HepG2 (cell line): Measurements from ENCODE around the gene MED15. TPM values are rescaled to one million over a fixed set of nuclear protein-coding genes. Genes with fewer than 3 reads are reported as not detected.
A peak's percentile ranks its signal among the peaks of the same experiment; 100 is the strongest.

Experiments used
- HOXA7 ChIP-seq: sonication (generic); formaldehyde crosslinking; IDR thresholded peaks from 2 replicates; pipeline ENCODE4 v1.8.1; 2022; ENCODE audit warnings: mild to moderate bottlenecking, missing genetic modification reagents, moderate library complexity
- HOXA9 ChIP-seq: sonication (generic); formaldehyde crosslinking; IDR thresholded peaks from 2 replicates; pipeline ENCODE4 v1.8.1; 2022; ENCODE audit warnings: missing genetic modification reagents, mild to moderate bottlenecking, moderate library complexity, borderline replicate concordance
- KAT8 ChIP-seq: IDR thresholded peaks from 2 replicates; pipeline ENCODE4 v1.6.1; 2016; ENCODE audit warnings: missing genetic modification reagents, missing compliant biosample characterization
- RORA ChIP-seq: sonication (generic); formaldehyde crosslinking; IDR thresholded peaks from 2 replicates; pipeline ENCODE4 v1.5.0; 2020; ENCODE audit warnings: mild to moderate bottlenecking, missing genetic modification reagents, moderate library complexity
- SNRNP70 ChIP-seq: fragments of 200-400 bp; formaldehyde crosslinking; IDR thresholded peaks from 2 replicates; pipeline ENCODE4 v1.6.1; 2017; ENCODE audit warnings: mild to moderate bottlenecking, low read depth, low read length, moderate library complexity
- polyA plus RNA-seq, 8 experiments: library from polyadenylated mRNA; depleted of rRNA in 3 of 8; stranded (reverse) in 7 of 8; unstranded in 1 of 8; fragments of >200 nt; fragmentation: Illumina TruSeq in 4 of 8; extraction: Trizol in 4 of 8; gene quantifications; 2 replicates each; pipeline versions ENCODE4 v1.2.1 to v1.2.3, GENCODE V29; 2011 to 2016; ENCODE audit warnings: low read depth in 4 of 8, missing spikeins in 1 of 8, mixed read lengths in 1 of 8; ENCODE audit not compliant: insufficient read depth in 1 of 8
- total RNA-seq, 5 experiments: library from RNA; depleted of rRNA; stranded (reverse); fragments of >200 nt; fragmentation: Illumina TruSeq; extraction: Trizol; gene quantifications; 2 replicates each; pipeline ENCODE4 v1.2.3, GENCODE V29; 2016; ENCODE audit warnings: low read depth in 1 of 5
- TF ChIP-seq, protein P1 (sequence below): sonication (generic); formaldehyde crosslinking; IDR thresholded peaks from 2 replicates; pipeline ENCODE4 v1.4.0; 2020; ENCODE audit warnings: missing genetic modification reagents, borderline replicate concordance
- TF ChIP-seq, protein P2 (sequence below): sonication (generic); formaldehyde crosslinking; IDR thresholded peaks from 2 replicates; pipeline ENCODE4 v1.5.0; 2020; ENCODE audit warnings: missing genetic modification reagents, mild to moderate bottlenecking, borderline replicate concordance
- TF ChIP-seq, protein P3 (sequence below): sonication (generic); formaldehyde crosslinking; IDR thresholded peaks from 2 replicates; pipeline ENCODE4 v1.4.0; 2020; ENCODE audit warnings: mild to moderate bottlenecking, missing genetic modification reagents
- TF ChIP-seq, protein P4 (sequence below): sonication (generic); formaldehyde crosslinking; IDR thresholded peaks from one replicate; pipeline ENCODE4 v1.5.1; 2020; ENCODE audit warnings: mild to moderate bottlenecking, missing genetic modification reagents; ENCODE audit errors: not compliant biosample characterization

Gene MED15
- total and polyA plus RNA-seq, 2 of the 13 experiments (the other 11 are each of a cell fraction or from before 2014, with no cell fraction given), result 14.3 to 27.0 TPM

DNA sequence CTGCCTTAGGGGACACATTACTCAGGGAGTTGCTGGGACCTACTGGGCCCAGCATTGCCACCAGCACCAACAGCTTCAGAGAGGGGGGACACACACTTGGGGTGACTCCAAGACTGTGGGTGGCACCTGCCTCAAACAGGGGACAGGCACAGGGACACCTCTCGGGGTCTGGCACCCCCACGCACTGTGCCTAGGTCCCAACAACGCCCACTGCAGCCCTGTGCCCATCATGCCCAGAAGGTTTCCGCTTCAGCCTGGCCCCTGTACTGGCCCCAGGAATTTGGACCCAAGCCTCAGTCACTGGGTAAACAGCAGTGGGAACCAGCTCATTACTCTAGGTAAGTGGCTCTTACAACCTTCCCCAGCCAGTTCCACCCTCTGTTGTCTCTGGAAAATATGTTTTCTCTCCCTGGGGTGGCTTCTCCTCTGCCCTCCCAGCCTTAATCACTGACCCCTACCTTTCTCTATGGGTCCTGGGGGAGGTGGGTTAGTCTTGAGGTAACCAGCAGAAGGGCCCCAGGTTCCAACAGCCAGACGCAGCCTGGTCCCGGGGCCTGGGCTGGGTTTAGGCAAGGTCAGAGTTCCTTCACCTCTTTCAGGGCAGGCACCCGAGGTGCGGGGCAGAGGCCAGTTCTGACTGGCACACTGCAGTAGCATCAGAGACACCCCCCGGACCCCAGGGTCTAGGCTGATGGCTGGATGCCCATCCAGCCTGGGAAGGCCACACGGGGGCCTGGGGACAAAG lies 123.6 kb downstream of the MED15 start (continued):
- TF ChIP-seq, protein P1, sequence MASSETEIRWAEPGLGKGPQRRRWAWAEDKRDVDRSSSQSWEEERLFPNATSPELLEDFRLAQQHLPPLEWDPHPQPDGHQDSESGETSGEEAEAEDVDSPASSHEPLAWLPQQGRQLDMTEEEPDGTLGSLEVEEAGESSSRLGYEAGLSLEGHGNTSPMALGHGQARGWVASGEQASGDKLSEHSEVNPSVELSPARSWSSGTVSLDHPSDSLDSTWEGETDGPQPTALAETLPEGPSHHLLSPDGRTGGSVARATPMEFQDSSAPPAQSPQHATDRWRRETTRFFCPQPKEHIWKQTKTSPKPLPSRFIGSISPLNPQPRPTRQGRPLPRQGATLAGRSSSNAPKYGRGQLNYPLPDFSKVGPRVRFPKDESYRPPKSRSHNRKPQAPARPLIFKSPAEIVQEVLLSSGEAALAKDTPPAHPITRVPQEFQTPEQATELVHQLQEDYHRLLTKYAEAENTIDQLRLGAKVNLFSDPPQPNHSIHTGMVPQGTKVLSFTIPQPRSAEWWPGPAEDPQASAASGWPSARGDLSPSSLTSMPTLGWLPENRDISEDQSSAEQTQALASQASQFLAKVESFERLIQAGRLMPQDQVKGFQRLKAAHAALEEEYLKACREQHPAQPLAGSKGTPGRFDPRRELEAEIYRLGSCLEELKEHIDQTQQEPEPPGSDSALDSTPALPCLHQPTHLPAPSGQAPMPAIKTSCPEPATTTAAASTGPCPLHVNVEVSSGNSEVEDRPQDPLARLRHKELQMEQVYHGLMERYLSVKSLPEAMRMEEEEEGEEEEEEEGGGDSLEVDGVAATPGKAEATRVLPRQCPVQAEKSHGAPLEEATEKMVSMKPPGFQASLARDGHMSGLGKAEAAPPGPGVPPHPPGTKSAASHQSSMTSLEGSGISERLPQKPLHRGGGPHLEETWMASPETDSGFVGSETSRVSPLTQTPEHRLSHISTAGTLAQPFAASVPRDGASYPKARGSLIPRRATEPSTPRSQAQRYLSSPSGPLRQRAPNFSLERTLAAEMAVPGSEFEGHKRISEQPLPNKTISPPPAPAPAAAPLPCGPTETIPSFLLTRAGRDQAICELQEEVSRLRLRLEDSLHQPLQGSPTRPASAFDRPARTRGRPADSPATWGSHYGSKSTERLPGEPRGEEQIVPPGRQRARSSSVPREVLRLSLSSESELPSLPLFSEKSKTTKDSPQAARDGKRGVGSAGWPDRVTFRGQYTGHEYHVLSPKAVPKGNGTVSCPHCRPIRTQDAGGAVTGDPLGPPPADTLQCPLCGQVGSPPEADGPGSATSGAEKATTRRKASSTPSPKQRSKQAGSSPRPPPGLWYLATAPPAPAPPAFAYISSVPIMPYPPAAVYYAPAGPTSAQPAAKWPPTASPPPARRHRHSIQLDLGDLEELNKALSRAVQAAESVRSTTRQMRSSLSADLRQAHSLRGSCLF (CRISPR knock-in tag), result no peak
- no peak for TF ChIP-seq HOXA9
- no peak for TF ChIP-seq HOXA7
- TF ChIP-seq, protein P2, sequence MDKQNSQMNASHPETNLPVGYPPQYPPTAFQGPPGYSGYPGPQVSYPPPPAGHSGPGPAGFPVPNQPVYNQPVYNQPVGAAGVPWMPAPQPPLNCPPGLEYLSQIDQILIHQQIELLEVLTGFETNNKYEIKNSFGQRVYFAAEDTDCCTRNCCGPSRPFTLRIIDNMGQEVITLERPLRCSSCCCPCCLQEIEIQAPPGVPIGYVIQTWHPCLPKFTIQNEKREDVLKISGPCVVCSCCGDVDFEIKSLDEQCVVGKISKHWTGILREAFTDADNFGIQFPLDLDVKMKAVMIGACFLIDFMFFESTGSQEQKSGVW (CRISPR knock-in tag), result no peak
- no peak for TF ChIP-seq RORA (CRISPR knock-in tag)
- TF ChIP-seq SNRNP70, result no peak
- no peak for TF ChIP-seq KAT8 (CRISPR knock-in tag)
- TF ChIP-seq, protein P3, sequence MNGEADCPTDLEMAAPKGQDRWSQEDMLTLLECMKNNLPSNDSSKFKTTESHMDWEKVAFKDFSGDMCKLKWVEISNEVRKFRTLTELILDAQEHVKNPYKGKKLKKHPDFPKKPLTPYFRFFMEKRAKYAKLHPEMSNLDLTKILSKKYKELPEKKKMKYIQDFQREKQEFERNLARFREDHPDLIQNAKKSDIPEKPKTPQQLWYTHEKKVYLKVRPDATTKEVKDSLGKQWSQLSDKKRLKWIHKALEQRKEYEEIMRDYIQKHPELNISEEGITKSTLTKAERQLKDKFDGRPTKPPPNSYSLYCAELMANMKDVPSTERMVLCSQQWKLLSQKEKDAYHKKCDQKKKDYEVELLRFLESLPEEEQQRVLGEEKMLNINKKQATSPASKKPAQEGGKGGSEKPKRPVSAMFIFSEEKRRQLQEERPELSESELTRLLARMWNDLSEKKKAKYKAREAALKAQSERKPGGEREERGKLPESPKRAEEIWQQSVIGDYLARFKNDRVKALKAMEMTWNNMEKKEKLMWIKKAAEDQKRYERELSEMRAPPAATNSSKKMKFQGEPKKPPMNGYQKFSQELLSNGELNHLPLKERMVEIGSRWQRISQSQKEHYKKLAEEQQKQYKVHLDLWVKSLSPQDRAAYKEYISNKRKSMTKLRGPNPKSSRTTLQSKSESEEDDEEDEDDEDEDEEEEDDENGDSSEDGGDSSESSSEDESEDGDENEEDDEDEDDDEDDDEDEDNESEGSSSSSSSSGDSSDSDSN (CRISPR knock-in tag), result 0 out of 2 replicates have a peak, but pooled peaks have one; percentile 22
- TF ChIP-seq, protein P4, sequence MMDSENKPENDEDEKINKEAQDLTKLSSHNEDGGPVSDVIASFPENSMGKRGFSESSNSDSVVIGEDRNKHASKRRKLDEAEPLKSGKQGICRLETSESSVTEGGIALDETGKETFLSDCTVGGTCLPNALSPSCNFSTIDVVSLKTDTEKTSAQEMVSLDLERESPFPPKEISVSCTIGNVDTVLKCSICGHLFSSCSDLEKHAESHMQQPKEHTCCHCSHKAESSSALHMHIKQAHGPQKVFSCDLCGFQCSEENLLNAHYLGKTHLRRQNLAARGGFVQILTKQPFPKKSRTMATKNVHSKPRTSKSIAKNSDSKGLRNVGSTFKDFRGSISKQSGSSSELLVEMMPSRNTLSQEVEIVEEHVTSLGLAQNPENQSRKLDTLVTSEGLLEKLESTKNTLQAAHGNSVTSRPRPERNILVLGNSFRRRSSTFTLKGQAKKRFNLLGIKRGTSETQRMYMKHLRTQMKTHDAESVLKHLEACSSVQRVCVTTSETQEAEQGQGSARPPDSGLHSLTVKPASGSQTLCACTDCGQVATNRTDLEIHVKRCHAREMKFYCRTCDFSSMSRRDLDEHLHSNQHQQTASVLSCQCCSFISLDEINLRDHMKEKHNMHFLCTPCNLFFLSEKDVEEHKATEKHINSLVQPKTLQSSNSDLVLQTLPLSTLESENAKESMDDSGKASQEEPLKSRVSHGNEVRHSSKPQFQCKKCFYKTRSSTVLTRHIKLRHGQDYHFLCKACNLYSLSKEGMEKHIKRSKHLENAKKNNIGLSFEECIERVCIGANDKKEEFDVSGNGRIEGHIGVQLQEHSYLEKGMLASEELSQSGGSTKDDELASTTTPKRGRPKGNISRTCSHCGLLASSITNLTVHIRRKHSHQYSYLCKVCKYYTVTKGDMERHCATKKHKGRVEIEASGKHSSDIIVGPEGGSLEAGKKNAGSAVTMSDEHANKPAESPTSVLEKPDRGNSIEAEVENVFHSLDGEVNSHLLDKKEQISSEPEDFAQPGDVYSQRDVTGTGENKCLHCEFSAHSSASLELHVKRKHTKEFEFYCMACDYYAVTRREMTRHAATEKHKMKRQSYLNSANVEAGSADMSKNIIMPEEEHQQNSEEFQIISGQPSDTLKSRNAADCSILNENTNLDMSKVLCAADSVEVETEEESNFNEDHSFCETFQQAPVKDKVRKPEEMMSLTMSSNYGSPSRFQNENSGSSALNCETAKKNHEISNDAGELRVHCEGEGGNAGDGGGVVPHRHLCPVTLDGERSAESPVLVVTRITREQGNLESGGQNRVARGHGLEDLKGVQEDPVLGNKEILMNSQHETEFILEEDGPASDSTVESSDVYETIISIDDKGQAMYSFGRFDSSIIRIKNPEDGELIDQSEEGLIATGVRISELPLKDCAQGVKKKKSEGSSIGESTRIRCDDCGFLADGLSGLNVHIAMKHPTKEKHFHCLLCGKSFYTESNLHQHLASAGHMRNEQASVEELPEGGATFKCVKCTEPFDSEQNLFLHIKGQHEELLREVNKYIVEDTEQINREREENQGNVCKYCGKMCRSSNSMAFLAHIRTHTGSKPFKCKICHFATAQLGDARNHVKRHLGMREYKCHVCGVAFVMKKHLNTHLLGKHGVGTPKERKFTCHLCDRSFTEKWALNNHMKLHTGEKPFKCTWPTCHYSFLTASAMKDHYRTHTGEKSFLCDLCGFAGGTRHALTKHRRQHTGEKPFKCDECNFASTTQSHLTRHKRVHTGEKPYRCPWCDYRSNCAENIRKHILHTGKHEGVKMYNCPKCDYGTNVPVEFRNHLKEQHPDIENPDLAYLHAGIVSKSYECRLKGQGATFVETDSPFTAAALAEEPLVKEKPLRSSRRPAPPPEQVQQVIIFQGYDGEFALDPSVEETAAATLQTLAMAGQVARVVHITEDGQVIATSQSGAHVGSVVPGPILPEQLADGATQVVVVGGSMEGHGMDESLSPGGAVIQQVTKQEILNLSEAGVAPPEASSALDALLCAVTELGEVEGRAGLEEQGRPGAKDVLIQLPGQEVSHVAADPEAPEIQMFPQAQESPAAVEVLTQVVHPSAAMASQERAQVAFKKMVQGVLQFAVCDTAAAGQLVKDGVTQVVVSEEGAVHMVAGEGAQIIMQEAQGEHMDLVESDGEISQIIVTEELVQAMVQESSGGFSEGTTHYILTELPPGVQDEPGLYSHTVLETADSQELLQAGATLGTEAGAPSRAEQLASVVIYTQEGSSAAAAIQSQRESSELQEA (CRISPR knock-in tag), result no peak
